ENCODE results near the gene RAB34.

DNA sequence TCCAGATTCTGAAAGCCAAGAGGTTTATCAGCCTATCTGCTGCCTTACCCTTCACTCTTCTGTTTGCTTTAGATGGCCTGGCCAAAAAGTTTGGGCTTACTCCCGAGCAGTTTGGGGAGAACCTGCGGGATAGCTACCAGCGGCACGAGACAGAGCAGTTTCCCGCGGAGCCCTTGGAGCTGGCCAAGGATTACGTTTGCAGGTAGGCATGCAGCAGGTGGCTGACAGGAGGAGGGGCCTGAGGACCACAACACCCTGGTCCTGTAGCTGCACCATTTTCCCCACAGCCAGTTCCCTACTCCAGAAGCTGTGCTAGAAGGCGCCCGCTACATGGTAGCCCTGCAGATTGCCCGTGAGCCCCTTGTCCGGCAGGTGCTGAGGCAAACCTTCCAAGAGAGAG lies 35.0 kb downstream of the RAB34 start:
- TF ChIP-seq, protein P1, sequence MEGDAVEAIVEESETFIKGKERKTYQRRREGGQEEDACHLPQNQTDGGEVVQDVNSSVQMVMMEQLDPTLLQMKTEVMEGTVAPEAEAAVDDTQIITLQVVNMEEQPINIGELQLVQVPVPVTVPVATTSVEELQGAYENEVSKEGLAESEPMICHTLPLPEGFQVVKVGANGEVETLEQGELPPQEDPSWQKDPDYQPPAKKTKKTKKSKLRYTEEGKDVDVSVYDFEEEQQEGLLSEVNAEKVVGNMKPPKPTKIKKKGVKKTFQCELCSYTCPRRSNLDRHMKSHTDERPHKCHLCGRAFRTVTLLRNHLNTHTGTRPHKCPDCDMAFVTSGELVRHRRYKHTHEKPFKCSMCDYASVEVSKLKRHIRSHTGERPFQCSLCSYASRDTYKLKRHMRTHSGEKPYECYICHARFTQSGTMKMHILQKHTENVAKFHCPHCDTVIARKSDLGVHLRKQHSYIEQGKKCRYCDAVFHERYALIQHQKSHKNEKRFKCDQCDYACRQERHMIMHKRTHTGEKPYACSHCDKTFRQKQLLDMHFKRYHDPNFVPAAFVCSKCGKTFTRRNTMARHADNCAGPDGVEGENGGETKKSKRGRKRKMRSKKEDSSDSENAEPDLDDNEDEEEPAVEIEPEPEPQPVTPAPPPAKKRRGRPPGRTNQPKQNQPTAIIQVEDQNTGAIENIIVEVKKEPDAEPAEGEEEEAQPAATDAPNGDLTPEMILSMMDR (conservative IDR thresholded peaks at IDR 0.05; ENCODE audit: low read depth, low read length): no peak
- TF ChIP-seq EZH2 (IDR thresholded peaks at IDR 0.05; ENCODE audit: borderline replicate concordance, low read depth, low read length, poor library complexity, severe bottlenecking): no peak
